SKM-1 (cell line): ENCODE data around the gene TP53I13.

Source experiments
- DNase-seq: peaks from one replicate; lab custom pipeline; 2025; ENCODE audit not compliant: unreplicated experiment; lab: John Stamatoyannopoulos, UW

The TP53I13 gene

GRCh38 chr17:29592850-29593551, 24.5 kb downstream of the TP53I13 start, which contains the start of gene ANKRD13B:
Gene ANKRD13B (plus strand): TSS chr17:29593132. CDS start chr17:29593622, 490 bp downstream.
- no peak for DNase-seq

- DNase-seq, result no peak
These were observed 25.4 kb downstream of the TP53I13 start for GRCh38 chr17:29593591-29594518.

- no peak for DNase-seq
These were observed 26.1 kb downstream of the TP53I13 start for GRCh38 chr17:29594519-29595090.

GRCh38 chr17:29595107-29595942, 26.8 kb downstream of the TP53I13 start:
- no peak for DNase-seq

GRCh38 chr17:29595943-29596774, 27.7 kb downstream of the TP53I13 start:
- no peak for DNase-seq

GRCh38 chr17:29596811-29597210, 28.3 kb downstream of the TP53I13 start:
- no peak for DNase-seq

- no peak for DNase-seq
These were observed 29.1 kb downstream of the TP53I13 start for GRCh38 chr17:29597361-29598172.

- DNase-seq, result no peak
These were observed 34.7 kb downstream of the TP53I13 start for GRCh38 chr17:29603109-29603674.

- no peak for DNase-seq
These were observed 39.2 kb downstream of the TP53I13 start for GRCh38 chr17:29607557-29608195.

- DNase-seq, result no peak
These were observed 40.5 kb downstream of the TP53I13 start for GRCh38 chr17:29608986-29609385.

- no peak for DNase-seq
These were observed 41.9 kb downstream of the TP53I13 start for GRCh38 chr17:29610395-29610794.

- DNase-seq, result no peak
These were observed 43.0 kb downstream of the TP53I13 start for GRCh38 chr17:29611351-29612093.

- DNase-seq, result no peak
These were observed 43.5 kb downstream of the TP53I13 start for GRCh38 chr17:29612094-29612403.

GRCh38 chr17:29612404-29613280, 44.1 kb downstream of the TP53I13 start:
- DNase-seq, result no peak

- DNase-seq, result peak; percentile 83
These were observed 44.9 kb downstream of the TP53I13 start for GRCh38 chr17:29613352-29613837.

GRCh38 chr17:29613856-29614255, 45.4 kb downstream of the TP53I13 start:
- no peak for DNase-seq
